Measurements from ENCODE around the gene KCNAB2.
"Not testable (repeated sequence)": the region's sequence is repeated elsewhere in the genome, so short reads cannot be mapped to it uniquely, and the experiment has no call there.

The KCNAB2 gene

GRCh38 chr1:6010554-6010953 lies 35.1 kb upstream of the KCNAB2 start:
- ATAC-seq (no peak), DNase-seq (no peak)

GRCh38 chr1:6011161-6011945 lies 34.3 kb upstream of the KCNAB2 start:
- DNase-seq (no peak), ATAC-seq (no peak)

- ATAC-seq (no peak), DNase-seq (no peak)
These were observed 33.8 kb upstream of the KCNAB2 start for GRCh38 chr1:6011946-6012258.

GRCh38 chr1:6012529-6013318 lies 33.0 kb upstream of the KCNAB2 start:
- DNase-seq (no peak), ATAC-seq (no peak)

- no peak for ATAC-seq
- DNase-seq: no peak
These were observed 32.2 kb upstream of the KCNAB2 start for GRCh38 chr1:6013491-6013890.

GRCh38 chr1:6014130-6014999 lies 31.3 kb upstream of the KCNAB2 start:
- DNase-seq (no peak), ATAC-seq (no peak)

- no peak for DNase-seq
These were observed 29.4 kb upstream of the KCNAB2 start for GRCh38 chr1:6016191-6016865.

GRCh38 chr1:6017654-6018053 lies 28.0 kb upstream of the KCNAB2 start:
- ATAC-seq, DNase-seq: not testable (repeated sequence)

More at GRCh38 chr1:6016191-6016865, 29.4 kb upstream of the KCNAB2 start:
- no peak for ATAC-seq

GRCh38 chr1:6019166-6019845 lies 26.4 kb upstream of the KCNAB2 start:
- no peak for ATAC-seq
- no peak for DNase-seq

GRCh38 chr1:6022193-6022592 lies 23.5 kb upstream of the KCNAB2 start:
- ATAC-seq (no peak), DNase-seq (no peak)

GRCh38 chr1:6023346-6023745 lies 22.3 kb upstream of the KCNAB2 start:
- ATAC-seq (no peak), DNase-seq (no peak)

GRCh38 chr1:6024376-6024775 lies 21.3 kb upstream of the KCNAB2 start:
- ATAC-seq: no peak
- DNase-seq: no peak

GRCh38 chr1:6025269-6026094 lies 20.2 kb upstream of the KCNAB2 start:
- DNase-seq (peak; percentile 53), ATAC-seq (peak; percentile 4)

- ATAC-seq (peak; percentile 86), DNase-seq (peak; percentile 96)
These were observed 19.4 kb upstream of the KCNAB2 start for GRCh38 chr1:6026095-6026809.

GRCh38 chr1:6027591-6027990 lies 18.1 kb upstream of the KCNAB2 start:
- DNase-seq (peak; percentile 46), ATAC-seq (peak; percentile 20)

- ATAC-seq: peak; percentile 48
- DNase-seq: peak; percentile 71
These were observed 17.4 kb upstream of the KCNAB2 start for GRCh38 chr1:6028042-6028850.

GRCh38 chr1:6029351-6029750 lies 16.3 kb upstream of the KCNAB2 start:
- no peak for ATAC-seq
- no peak for DNase-seq

GRCh38 chr1:6030132-6030531 lies 15.6 kb upstream of the KCNAB2 start:
- DNase-seq: no peak

More at GRCh38 chr1:6030132-6030531, 15.6 kb upstream of the KCNAB2 start:
- ATAC-seq: no peak

Data from stimulated activated naive CD8-positive, alpha-beta T cell treated with anti-CD3 and anti-CD28 coated beads, Interleukin-15, Interleukin-2, amounts not matched to agents 100 U/mL and 50 U/mL, for 24 hours (primary cell).